Left lung (tissue), 10 donors: ENCODE measurements around the gene TPST1. TPM values are rescaled to one million over a fixed set of nuclear protein-coding genes. Genes with fewer than 3 reads are reported as not detected.
A peak's percentile ranks its signal among the peaks of the same experiment; 100 is the strongest.

Experiments used
- ATAC-seq: fragments of 200-7000 bp; cut with Tn5 transposase; one replicate; pipeline ENCODE4 v1.9.1; 2020; ENCODE audit warnings: moderate library complexity
- DNase-seq, 4 donors: peaks; one replicate each; pipeline ENCODE4 v3.0.0-alpha.2; 2013 to 2020
- H3K27ac ChIP-seq, 2 donors: fragments of 200-600 bp; sonication (generic) in 1 of 2; one replicate each; pipeline versions ENCODE4 v1.5.0 to v1.8.0; 2020 to 2021
- H3K27me3 ChIP-seq, 2 donors: fragments of 200-600 bp; sonication (generic) in 1 of 2; one replicate each; pipeline versions ENCODE4 v1.5.0 to v1.8.0; 2020 to 2021
- H3K36me3 ChIP-seq, 2 donors: fragments of 200-600 bp; sonication (generic) in 1 of 2; one replicate each; pipeline versions ENCODE4 v1.5.0 to v1.8.0; 2020 to 2021
- H3K4me1 ChIP-seq, 2 donors: fragments of 200-600 bp; one replicate each; pipeline ENCODE4 v1.8.0; 2021
- H3K4me3 ChIP-seq, 2 donors: fragments of 200-600 bp; sonication (generic) in 1 of 2; one replicate each; pipeline versions ENCODE4 v1.5.0 to v1.8.0; 2020 to 2021; ENCODE audit warnings: mild to moderate bottlenecking in 1 of 2
- H3K9me3 ChIP-seq, 2 donors: fragments of 200-600 bp; sonication (generic) in 1 of 2; one replicate each; pipeline versions ENCODE4 v1.5.0 to v1.8.0; 2020 to 2021
- CTCF ChIP-seq, 2 donors: fragments of 200-600 bp; sonication (generic) in 1 of 2; IDR thresholded peaks; one replicate each; pipeline versions ENCODE4 v1.5.0 to v1.8.0; 2021; ENCODE audit warnings: antibody characterized with exemption in 2 of 2
- intact Hi-C, 2 donors: fragments of 100-400 bp; cut with DNase I; formaldehyde crosslinking; loops; one replicate each; pipeline versions ENCODE4 v1.11.2 to v1.14.2; 2022
- polyA plus RNA-seq, 6 donors: library from polyadenylated mRNA; unstranded; fragments of 120-200 nt; gene quantifications; one replicate each; pipeline ENCODE4 v1.2.1, GENCODE V29; 2013; ENCODE audit not compliant: insufficient read length in 6 of 6
- total RNA-seq, 2 donors: library from RNA; stranded (reverse); fragmentation: NEBNext Ultra II Directional; extraction: Animal tissue kit (Norgen Biotek cat#: 25700); gene quantifications; one replicate each; pipeline ENCODE4 v1.2.1, GENCODE V29; 2021
- donor health status: DM: no; HTN: yes; CAD: no.
- donor health status: DM: no; HTN: no; CAD: no.

The TPST1 gene
- total and polyA plus RNA-seq, 8 donors = 30.5 to 64.1 (median 50.4) TPM

- no peak for TF ChIP-seq CTCF (IDR thresholded peaks at IDR 0.05)
- ATAC-seq = no peak
- Histone ChIP-seq H3K4me3 (no peak overlapping the region), H3K27ac (no peak overlapping the region), H3K4me1 (peaks cover 5 to 9% of the 10 kb centered on the region in 2 donors), H3K27me3 (no peaks in the 10 kb centered on the region), H3K36me3 (peaks cover 0 to 11% of the 10 kb centered on the region in 2 donors), H3K9me3 (no peaks in the 10 kb centered on the region)
- DNase-seq = no peak
- intact Hi-C loops = no loop called here
Observed at GRCh38 chr7:66163186-66163610, 41.9 kb upstream of the TPST1 start.

- no peak overlapping the region for H3K4me3 ChIP-seq
- TF ChIP-seq CTCF (IDR thresholded peaks at IDR 0.05) = no peak
- H3K9me3 ChIP-seq = no peaks in the 10 kb centered on the region
- H3K4me1 ChIP-seq = peaks cover 6 to 10% of the 10 kb centered on the region in 2 donors
- no peaks in the 10 kb centered on the region for H3K27me3 ChIP-seq
- no peak overlapping the region for H3K27ac ChIP-seq
- intact Hi-C loops = no loop called here
- ATAC-seq (no peak), DNase-seq (no peak)
- H3K36me3 ChIP-seq = no peaks in the 10 kb centered on the region
Observed at GRCh38 chr7:66164356-66164755, 40.8 kb upstream of the TPST1 start.

GRCh38 chr7:66167773-66168387, 37.3 kb upstream of the TPST1 start:
- intact Hi-C loops = no loop called here
- no peak for TF ChIP-seq CTCF (IDR thresholded peaks at IDR 0.05)
- H3K4me3 ChIP-seq = no peak overlapping the region
- H3K9me3 ChIP-seq = no peaks in the 10 kb centered on the region
- peak overlapping the region in 1 of 2 donors; percentile 11 for H3K27ac ChIP-seq
- no peaks in the 10 kb centered on the region for H3K27me3 ChIP-seq
- peak; percentile 26 for ATAC-seq
- DNase-seq = peak in 2 of 4 donors; percentile 73 to 80
- H3K4me1 ChIP-seq = peaks cover 16 to 17% of the 10 kb centered on the region in 2 donors
- H3K36me3 ChIP-seq = no peaks in the 10 kb centered on the region

GRCh38 chr7:66169616-66170015, 35.5 kb upstream of the TPST1 start:
- DNase-seq (no peak), ATAC-seq (no peak)
- intact Hi-C loops = no loop called here

More at GRCh38 chr7:66169616-66170015, 35.5 kb upstream of the TPST1 start:
- Histone ChIP-seq H3K4me3 (no peak overlapping the region), H3K4me1 (peaks cover 16 to 17% of the 10 kb centered on the region in 2 donors), H3K27me3 (no peaks in the 10 kb centered on the region), H3K9me3 (no peaks in the 10 kb centered on the region), H3K27ac (no peak overlapping the region), H3K36me3 (no peaks in the 10 kb centered on the region)
- no peak for TF ChIP-seq CTCF (IDR thresholded peaks at IDR 0.05)
